GM12878 (cell line): ENCODE results near the gene ADAMTSL1. TPM values are rescaled to one million over a fixed set of nuclear protein-coding genes. Genes with fewer than 3 reads are reported as not detected.

ENCODE experiments used
- ATAC-seq: fragments of 200-7000 bp; cut with Tn5 transposase; 3 replicates; pipeline ENCODE4 v1.9.1; 2020; ENCODE audit warnings: mild to moderate bottlenecking, moderate library complexity
- BruUV-seq: library from RNA; stranded (reverse); fragments of 400-500 nt; replicated peaks from 2 replicates; lab custom pipeline; 2021; lab: Mats Ljungman, UMichigan
- CTCF ChIA-PET: fragments of 300-600 bp; sonication (Branson Sonifier 250); formaldehyde crosslinking; extraction: SDS; loops from one replicate; lab custom pipeline; 2021; ENCODE audit warnings: inconsistent platforms; lab: Yijun Ruan, JAX
- POLR2A ChIA-PET: fragments of 350-600 bp; formaldehyde crosslinking; extraction: SDS; loops from one replicate; lab custom pipeline; 2021; ENCODE audit warnings: inconsistent platforms; lab: Charles Lee
- RAD21 ChIA-PET: fragments of 300-600 bp; sonication (Branson Sonifier 250); formaldehyde crosslinking; loops from one replicate; lab custom pipeline; 2023; ENCODE audit warnings: antibody characterized with exemption; ENCODE audit not compliant: unreplicated experiment; lab: Charles Lee
- SMC1A ChIA-PET: fragments of 300-600 bp; sonication (Branson Sonifier 250); formaldehyde crosslinking; loops from one replicate; lab custom pipeline; 2023; ENCODE audit not compliant: unreplicated experiment, uncharacterized antibody; lab: Charles Lee
- DNase-seq: peaks from one replicate; pipeline ENCODE4 v3.0.0-alpha.2; 2011; ENCODE audit warnings: low read depth, low spot score
- FAIRE-seq: peaks from 3 replicates; lab custom pipeline; 2011; peaks lifted over from hg19 to GRCh38; lab: Jason Lieb, UNC
- H2AFZ ChIP-seq: 2 replicates; pipeline ENCODE4 v1.6.0; 2011; ENCODE audit warnings: low read depth, low read length, control low read depth; ENCODE audit not compliant: control insufficient read depth
- H3K27ac ChIP-seq: 2 replicates; pipeline ENCODE4 v1.5.1; 2011; ENCODE audit warnings: control low read depth; ENCODE audit not compliant: control insufficient read depth, insufficient read depth
- H3K27me3 ChIP-seq, 2 experiments: replicated peaks in 1 of 2; 2 replicates each; pipeline versions ENCODE4 v1.6.0 to v1.6.1; 2011; ENCODE audit warnings: low read length in 1 of 2; ENCODE audit not compliant: control insufficient read depth in 2 of 2, insufficient read depth in 2 of 2
- H3K36me3 ChIP-seq, 2 experiments: 2 replicates each; pipeline ENCODE4 v1.5.1; 2011; ENCODE audit warnings: low read length in 1 of 2; ENCODE audit not compliant: control insufficient read depth in 2 of 2, insufficient read depth in 2 of 2
- H3K4me1 ChIP-seq: 2 replicates; pipeline ENCODE4 v1.6.1; 2011; ENCODE audit warnings: mild to moderate bottlenecking, low read length, moderate library complexity, mixed read lengths; ENCODE audit not compliant: control insufficient read depth, insufficient read depth
- H3K4me2 ChIP-seq: 2 replicates; pipeline ENCODE4 v1.6.0; 2011; ENCODE audit warnings: control low read depth; ENCODE audit not compliant: control insufficient read depth, insufficient read depth
- H3K4me3 ChIP-seq: fragments of 200-600 bp; sonication (generic); 2 replicates; pipeline ENCODE4 v1.5.1; 2016
- H3K79me2 ChIP-seq: 2 replicates; pipeline ENCODE4 v1.6.0; 2011; ENCODE audit warnings: low read length; ENCODE audit not compliant: control insufficient read depth, insufficient read depth
- H3K9ac ChIP-seq: 2 replicates; pipeline ENCODE4 v1.8.0; 2011; ENCODE audit warnings: low read length, control low read depth, mixed read lengths; ENCODE audit not compliant: control insufficient read depth, insufficient read depth
- H3K9me3 ChIP-seq: replicated peaks from 3 replicates; pipeline ENCODE4 v1.5.1; 2011; ENCODE audit warnings: mild to moderate bottlenecking, low read length; ENCODE audit not compliant: control insufficient read depth, insufficient read depth
- H4K20me1 ChIP-seq: 2 replicates; pipeline ENCODE4 v1.6.0; 2011; ENCODE audit not compliant: control insufficient read depth, insufficient read depth
- ASH2L ChIP-seq: fragments of 300-600, 200-600 bp; sonication (generic); IDR thresholded peaks from 2 replicates; pipeline ENCODE4 v1.6.1; 2017; ENCODE audit warnings: low read depth, mild to moderate bottlenecking, borderline replicate concordance
- ATF7 ChIP-seq: fragments of 450-650 bp; IDR thresholded peaks from 2 replicates; pipeline ENCODE4 v1.6.1; 2016; ENCODE audit warnings: low read depth, mild to moderate bottlenecking
- CHD4 ChIP-seq: fragments of 200-600 bp; sonication (generic); IDR thresholded peaks from 2 replicates; pipeline ENCODE4 v1.6.1; 2016; ENCODE audit warnings: mild to moderate bottlenecking
- ESRRA ChIP-seq: IDR thresholded peaks from 2 replicates; pipeline ENCODE4 v1.6.1; 2012; ENCODE audit warnings: mild to moderate bottlenecking, low read length, improper control_type of control experiment
- FOS ChIP-seq: IDR thresholded peaks from 3 replicates; pipeline ENCODE4 v1.6.1; 2011; ENCODE audit warnings: borderline replicate concordance; ENCODE audit not compliant: insufficient read length; ENCODE audit errors: extremely low read depth
- FOXK2 ChIP-seq: fragments of 450-650 bp; IDR thresholded peaks from 2 replicates; pipeline ENCODE4 v1.6.1; 2017; ENCODE audit warnings: mild to moderate bottlenecking, moderate library complexity
- HDAC6 ChIP-seq: fragments of 200-600 bp; sonication (generic); IDR thresholded peaks from one replicate; pipeline ENCODE4 v1.8.0; 2017; ENCODE audit warnings: antibody characterized with exemption; ENCODE audit not compliant: unreplicated experiment
- KLF5 ChIP-seq: fragments of 450-650 bp; IDR thresholded peaks from 2 replicates; pipeline ENCODE4 v1.6.1; 2014; ENCODE audit warnings: mild to moderate bottlenecking; ENCODE audit not compliant: partially characterized antibody
- MYB ChIP-seq: fragments of 150-350 bp; IDR thresholded peaks from 2 replicates; pipeline ENCODE4 v1.6.1; 2014; ENCODE audit warnings: mild to moderate bottlenecking, low read depth, low read length, borderline replicate concordance
- NBN ChIP-seq: fragments of 450-650 bp; IDR thresholded peaks from 2 replicates; pipeline ENCODE4 v1.6.1; 2016
- NFYB ChIP-seq: IDR thresholded peaks from 2 replicates; pipeline ENCODE4 v1.6.1; 2011; ENCODE audit warnings: low read depth, mild to moderate bottlenecking, low read length, improper control_type of control experiment, moderate library complexity; ENCODE audit not compliant: insufficient read depth
- NRF1 ChIP-seq: conservative IDR thresholded peaks from 2 replicates; pipeline ENCODE4 v1.6.1; 2011; ENCODE audit warnings: mild to moderate bottlenecking, low read depth, low read length, improper control_type of control experiment
- POLR2AphosphoS5 ChIP-seq: IDR thresholded peaks from 2 replicates; pipeline ENCODE4 v1.6.1; 2011; ENCODE audit warnings: mild to moderate bottlenecking, low read length, inconsistent platforms
- RCOR1 ChIP-seq: conservative IDR thresholded peaks from 2 replicates; pipeline ENCODE4 v1.6.1; 2012; ENCODE audit warnings: low read depth, low read length, improper control_type of control experiment
- SP1 ChIP-seq: IDR thresholded peaks from one replicate; pipeline ENCODE4 v1.6.1; 2011; ENCODE audit warnings: low read depth, low read length
- SUZ12 ChIP-seq: fragments of 200-600 bp; sonication (generic); IDR thresholded peaks from one replicate; pipeline ENCODE4 v1.6.1; 2018; ENCODE audit warnings: antibody characterized with exemption, mild to moderate bottlenecking; ENCODE audit not compliant: unreplicated experiment
- WRNIP1 ChIP-seq: IDR thresholded peaks from 2 replicates; pipeline ENCODE4 v1.6.1; 2011; ENCODE audit warnings: low read depth, low read length, improper control_type of control experiment, borderline replicate concordance
- ZNF217 ChIP-seq: fragments of 450-650 bp; IDR thresholded peaks from 2 replicates; pipeline ENCODE4 v1.6.1; 2017; ENCODE audit warnings: antibody characterized with exemption, mild to moderate bottlenecking
- WGBS: methylation state at CpG from one replicate; pipeline ENCODE4 v1.1.6; 2016; ENCODE audit warnings: low lambda C conversion rate; ENCODE audit not compliant: insufficient replicate concordance, insufficient coverage; ENCODE audit errors: missing lambda C conversion rate; 5-methylcytosine and 5-hydroxymethylcytosine counted together
- in situ Hi-C: fragments of 300-500 bp; cut with MboI; formaldehyde crosslinking; loops from 9 replicates; pipeline ENCODE4 v1.14.3; 2018; ENCODE audit warnings: mixed read lengths
- intact Hi-C: fragments of 100-400 bp; cut with micrococcal nuclease; formaldehyde crosslinking; loops from one replicate; pipeline ENCODE4 v1.14.2; 2022; ENCODE audit not compliant: unreplicated experiment
- polyA plus RNA-seq, 11 experiments: library from polyadenylated mRNA; depleted of rRNA in 4 of 11; unstranded in 6 of 11; stranded (reverse) in 5 of 11; fragments of >200 nt; fragmentation: Nextera tagmentation in 4 of 11; fragmentation: Illumina TruSeq in 1 of 11; extraction: Ambion mirVana in 4 of 11; extraction: Trizol in 1 of 11; gene quantifications; 1 replicate in 1 of 11; 2 replicates in 10 of 11; pipeline versions ENCODE4 v1.2.1 to v1.2.3, GENCODE V29; 2011 to 2016; ENCODE audit warnings: inconsistent platforms in 2 of 11, missing spikeins in 2 of 11, low read depth in 1 of 11
- total RNA-seq, 4 experiments: library from RNA; depleted of rRNA in 3 of 4; stranded (reverse); fragments of >200 nt in 3 of 4; fragmentation: Illumina TruSeq in 1 of 4; extraction: Trizol in 1 of 4; gene quantifications; 2 replicates each; pipeline versions ENCODE4 v1.2.1 to v1.2.3, GENCODE V29; 2013 to 2021
- TF ChIP-seq, protein P1 (sequence below): fragments of 450-650 bp; IDR thresholded peaks from 2 replicates; pipeline ENCODE4 v1.6.1; 2014; ENCODE audit warnings: mild to moderate bottlenecking
- TF ChIP-seq, protein P2 (sequence below): IDR thresholded peaks from 2 replicates; pipeline ENCODE4 v1.6.1; 2012; ENCODE audit warnings: low read length, inconsistent platforms
- TF ChIP-seq, protein P3 (sequence below): IDR thresholded peaks from 2 replicates; pipeline ENCODE4 v1.6.1; 2012; ENCODE audit warnings: low read depth, low read length, improper control_type of control experiment
- TF ChIP-seq, protein P4 (sequence below): IDR thresholded peaks from 2 replicates; pipeline ENCODE4 v1.6.1; 2011; ENCODE audit warnings: low read depth, low read length, improper control_type of control experiment, borderline replicate concordance

Gene ADAMTSL1
- total and polyA plus RNA-seq, 10 of the 15 experiments (the other 5 are each of a cell fraction or from before 2014, with no cell fraction given): 0.01 to 0.10 (median 0.07) TPM; not detected in 6

DNA sequence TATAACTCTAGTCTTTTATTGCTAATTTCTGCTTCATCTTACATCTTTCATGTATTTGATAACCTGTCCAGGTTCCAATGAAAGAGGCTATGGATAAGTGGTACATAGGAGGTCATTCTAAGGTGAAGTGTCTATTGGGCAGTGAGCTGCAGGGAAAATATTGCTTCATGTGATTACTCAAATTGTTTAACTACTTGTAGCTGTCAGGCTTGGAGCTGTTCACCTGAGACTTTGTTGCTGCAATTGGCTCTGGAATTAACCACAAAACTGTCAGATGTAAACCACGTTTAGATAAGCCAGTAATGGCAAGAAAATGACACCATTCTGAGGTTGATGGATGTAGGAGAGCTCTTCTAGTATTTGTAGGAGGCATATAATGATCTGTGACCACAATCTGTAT lies 26.0 kb downstream of the ADAMTSL1 start (continued):
- TF ChIP-seq, protein P1, sequence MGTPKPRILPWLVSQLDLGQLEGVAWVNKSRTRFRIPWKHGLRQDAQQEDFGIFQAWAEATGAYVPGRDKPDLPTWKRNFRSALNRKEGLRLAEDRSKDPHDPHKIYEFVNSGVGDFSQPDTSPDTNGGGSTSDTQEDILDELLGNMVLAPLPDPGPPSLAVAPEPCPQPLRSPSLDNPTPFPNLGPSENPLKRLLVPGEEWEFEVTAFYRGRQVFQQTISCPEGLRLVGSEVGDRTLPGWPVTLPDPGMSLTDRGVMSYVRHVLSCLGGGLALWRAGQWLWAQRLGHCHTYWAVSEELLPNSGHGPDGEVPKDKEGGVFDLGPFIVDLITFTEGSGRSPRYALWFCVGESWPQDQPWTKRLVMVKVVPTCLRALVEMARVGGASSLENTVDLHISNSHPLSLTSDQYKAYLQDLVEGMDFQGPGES: no peak
- TF ChIP-seq MYB: no peak
- no peak for TF ChIP-seq ESRRA
- TF ChIP-seq, all 136 proteins: peak for 0

DNA sequence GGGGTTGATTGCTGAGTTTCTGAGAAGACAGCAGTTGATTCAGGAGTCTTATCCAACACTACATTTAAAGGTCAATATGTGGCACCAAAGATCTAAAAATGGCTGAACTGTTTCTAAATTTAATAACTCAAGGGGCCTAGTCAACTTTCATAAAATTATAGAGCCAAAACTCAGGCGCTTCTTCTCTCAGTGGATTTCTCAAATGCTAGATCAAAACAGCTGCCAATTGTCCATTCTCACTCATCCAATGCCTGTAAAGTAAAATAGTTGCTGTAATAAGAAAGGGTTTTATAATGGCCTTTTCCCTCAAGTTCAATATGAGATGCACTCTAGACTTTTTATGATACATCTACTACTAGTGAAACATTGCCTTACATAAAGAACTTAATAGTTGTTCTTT lies 26.5 kb downstream of the ADAMTSL1 start:
- ChIA-PET POLR2A (no interaction called here), CTCF (interaction anchor here (1.2 to 1.6 kb wide), 2 partner anchors 58 to 246 kb away, joined by 3 to 4 read pairs; no protein-coding TSS in a partner anchor), SMC1A (no interaction called here), RAD21 (no interaction called here)
- ATAC-seq (no peak), FAIRE-seq (no peak), DNase-seq (no peak)
- Histone ChIP-seq H3K27me3 (no peaks in the 10 kb centered on the region), H3K36me3 (no peaks in the 10 kb centered on the region), H2AFZ (no peak overlapping the region), H3K27ac (no peak overlapping the region), H3K4me2 (no peak overlapping the region), H3K4me3 (no peak overlapping the region), H3K9me3 (no peaks in the 10 kb centered on the region), H3K4me1 (no peaks in the 10 kb centered on the region), H4K20me1 (no peaks in the 10 kb centered on the region), H3K9ac (no peak overlapping the region), H3K79me2 (no peaks in the 10 kb centered on the region)
- intact Hi-C loops: no loop called here
- 28% methylated on average over 1 of the region's 1 CpG for WGBS
- BruUV-seq: no TSS peak
- in situ Hi-C loops: no loop called here
- TF ChIP-seq HDAC6: no peak
- no peak for TF ChIP-seq ZNF217
- no peak for TF ChIP-seq NRF1
- TF ChIP-seq CHD4: no peak
- no peak for TF ChIP-seq FOS
- TF ChIP-seq POLR2AphosphoS5: no peak
- TF ChIP-seq FOXK2: no peak
- TF ChIP-seq ATF7: no peak
- TF ChIP-seq, protein P2, sequence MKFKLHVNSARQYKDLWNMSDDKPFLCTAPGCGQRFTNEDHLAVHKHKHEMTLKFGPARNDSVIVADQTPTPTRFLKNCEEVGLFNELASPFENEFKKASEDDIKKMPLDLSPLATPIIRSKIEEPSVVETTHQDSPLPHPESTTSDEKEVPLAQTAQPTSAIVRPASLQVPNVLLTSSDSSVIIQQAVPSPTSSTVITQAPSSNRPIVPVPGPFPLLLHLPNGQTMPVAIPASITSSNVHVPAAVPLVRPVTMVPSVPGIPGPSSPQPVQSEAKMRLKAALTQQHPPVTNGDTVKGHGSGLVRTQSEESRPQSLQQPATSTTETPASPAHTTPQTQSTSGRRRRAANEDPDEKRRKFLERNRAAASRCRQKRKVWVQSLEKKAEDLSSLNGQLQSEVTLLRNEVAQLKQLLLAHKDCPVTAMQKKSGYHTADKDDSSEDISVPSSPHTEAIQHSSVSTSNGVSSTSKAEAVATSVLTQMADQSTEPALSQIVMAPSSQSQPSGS: no peak
- TF ChIP-seq, protein P3, sequence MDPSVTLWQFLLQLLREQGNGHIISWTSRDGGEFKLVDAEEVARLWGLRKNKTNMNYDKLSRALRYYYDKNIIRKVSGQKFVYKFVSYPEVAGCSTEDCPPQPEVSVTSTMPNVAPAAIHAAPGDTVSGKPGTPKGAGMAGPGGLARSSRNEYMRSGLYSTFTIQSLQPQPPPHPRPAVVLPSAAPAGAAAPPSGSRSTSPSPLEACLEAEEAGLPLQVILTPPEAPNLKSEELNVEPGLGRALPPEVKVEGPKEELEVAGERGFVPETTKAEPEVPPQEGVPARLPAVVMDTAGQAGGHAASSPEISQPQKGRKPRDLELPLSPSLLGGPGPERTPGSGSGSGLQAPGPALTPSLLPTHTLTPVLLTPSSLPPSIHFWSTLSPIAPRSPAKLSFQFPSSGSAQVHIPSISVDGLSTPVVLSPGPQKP: no peak
- TF ChIP-seq ESRRA: no peak
- TF ChIP-seq KLF5: no peak
- TF ChIP-seq ASH2L: no peak
- no peak for TF ChIP-seq RCOR1
- no peak for TF ChIP-seq NBN
- no peak for TF ChIP-seq SUZ12
- TF ChIP-seq SP1: no peak
- TF ChIP-seq NFYB: no peak
- TF ChIP-seq, protein P4, sequence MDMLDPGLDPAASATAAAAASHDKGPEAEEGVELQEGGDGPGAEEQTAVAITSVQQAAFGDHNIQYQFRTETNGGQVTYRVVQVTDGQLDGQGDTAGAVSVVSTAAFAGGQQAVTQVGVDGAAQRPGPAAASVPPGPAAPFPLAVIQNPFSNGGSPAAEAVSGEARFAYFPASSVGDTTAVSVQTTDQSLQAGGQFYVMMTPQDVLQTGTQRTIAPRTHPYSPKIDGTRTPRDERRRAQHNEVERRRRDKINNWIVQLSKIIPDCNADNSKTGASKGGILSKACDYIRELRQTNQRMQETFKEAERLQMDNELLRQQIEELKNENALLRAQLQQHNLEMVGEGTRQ: no peak
- TF ChIP-seq WRNIP1: no peak
